ENCODE measurements around the gene CERT1.
"Not testable (repeated sequence)": the region's sequence is repeated elsewhere in the genome, so short reads cannot be mapped to it uniquely, and the experiment has no call there.

The CERT1 gene, protein sequence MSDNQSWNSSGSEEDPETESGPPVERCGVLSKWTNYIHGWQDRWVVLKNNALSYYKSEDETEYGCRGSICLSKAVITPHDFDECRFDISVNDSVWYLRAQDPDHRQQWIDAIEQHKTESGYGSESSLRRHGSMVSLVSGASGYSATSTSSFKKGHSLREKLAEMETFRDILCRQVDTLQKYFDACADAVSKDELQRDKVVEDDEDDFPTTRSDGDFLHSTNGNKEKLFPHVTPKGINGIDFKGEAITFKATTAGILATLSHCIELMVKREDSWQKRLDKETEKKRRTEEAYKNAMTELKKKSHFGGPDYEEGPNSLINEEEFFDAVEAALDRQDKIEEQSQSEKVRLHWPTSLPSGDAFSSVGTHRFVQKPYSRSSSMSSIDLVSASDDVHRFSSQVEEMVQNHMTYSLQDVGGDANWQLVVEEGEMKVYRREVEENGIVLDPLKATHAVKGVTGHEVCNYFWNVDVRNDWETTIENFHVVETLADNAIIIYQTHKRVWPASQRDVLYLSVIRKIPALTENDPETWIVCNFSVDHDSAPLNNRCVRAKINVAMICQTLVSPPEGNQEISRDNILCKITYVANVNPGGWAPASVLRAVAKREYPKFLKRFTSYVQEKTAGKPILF

DNA sequence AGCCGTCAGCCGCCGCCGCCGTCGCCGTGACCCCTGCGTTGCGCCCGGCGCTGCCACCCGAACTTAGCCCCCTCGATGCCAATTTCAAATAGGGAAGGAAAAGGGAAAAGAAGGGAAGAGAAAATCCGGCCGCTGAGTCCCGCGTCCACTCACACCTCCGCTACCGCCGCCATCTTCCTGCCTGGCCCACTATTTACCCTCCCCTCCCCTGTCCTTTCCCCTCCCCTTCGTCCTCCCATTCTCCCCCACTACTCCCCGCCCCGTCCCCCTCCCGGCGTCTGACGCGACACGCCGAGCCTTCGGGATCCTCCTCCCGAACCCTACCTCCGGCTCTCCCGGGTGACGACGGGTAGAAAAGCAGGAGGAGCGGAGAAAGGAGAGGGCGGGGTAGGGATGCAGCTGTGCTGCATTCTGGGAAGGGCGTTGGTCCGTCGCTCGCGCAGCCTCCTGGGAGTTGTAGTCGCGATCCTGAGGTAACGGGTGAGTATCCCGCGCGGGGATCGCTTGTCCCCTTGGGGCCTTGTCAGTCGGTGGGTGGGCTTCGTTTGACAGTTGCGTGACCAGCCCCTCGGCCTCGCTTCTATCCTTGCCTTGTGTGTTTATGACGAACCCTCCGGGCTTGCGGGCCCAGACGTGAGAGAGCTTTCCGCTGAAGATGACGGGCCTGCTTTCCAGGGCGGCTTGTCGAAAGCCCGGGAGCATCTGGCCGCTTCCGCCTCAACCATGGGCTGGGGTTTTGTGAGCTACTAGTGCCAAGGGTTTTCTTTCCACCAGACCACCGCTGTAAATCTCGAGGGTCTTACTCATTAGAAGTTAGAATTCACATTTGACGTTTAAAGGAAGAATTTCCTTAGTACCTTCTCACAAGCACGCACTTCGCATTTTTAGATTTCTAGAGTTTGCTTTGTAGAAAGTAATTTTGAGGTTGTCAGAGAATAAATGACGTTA is at the start of gene CERT1, which contains the start of gene POLK:
CERT1 (minus strand) TSS at position 195 of the 948 bp plus-strand sequence. CDS start 422 bp downstream, outside the sequence.
POLK (plus strand) TSS at position 457 of the 948 bp plus-strand sequence.
- Histone ChIP-seq H3K9ac (ENCODE audit: low read depth, low read length) (peak within 1 kb of the TSS; percentile 67), H3K4me3 (ENCODE audit: low read depth, low read length) (peak within 1 kb of the TSS; percentile 86), H3K4me1 (ENCODE audit: control insufficient read depth, insufficient read depth, low read length) (no peaks in the 10 kb centered on the region), H3K36me3 (ENCODE audit: control insufficient read depth, insufficient read depth, low read length) (no peaks in the 10 kb centered on the region), H3K27me3 (ENCODE audit: control insufficient read depth, insufficient read depth, low read length) (no peaks in the 10 kb centered on the region), H3K9me3 (ENCODE audit: control insufficient read depth, insufficient read depth, low read length) (no peaks in the 10 kb centered on the region)

DNA sequence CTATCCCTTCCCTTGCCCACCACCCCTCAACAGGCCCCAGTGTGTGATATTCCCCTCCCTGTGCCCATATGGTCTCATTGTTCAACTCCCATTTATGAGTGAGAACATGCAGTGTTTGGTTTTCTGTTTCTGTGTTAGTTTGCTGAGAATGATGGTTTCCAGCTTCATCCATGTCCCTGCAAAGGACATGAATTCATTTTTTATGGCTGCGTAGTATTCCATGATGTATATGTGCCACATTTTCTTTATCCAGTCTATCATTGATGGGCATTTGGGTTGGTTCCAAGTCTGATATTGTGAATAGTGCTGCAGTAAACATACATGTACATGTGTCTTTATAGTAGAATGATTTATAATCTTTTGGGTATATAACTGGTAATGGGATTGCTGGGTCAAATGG is 49.2 kb upstream of the CERT1 start:
- H3K4me3 ChIP-seq (ENCODE audit: low read depth, low read length); H3K9ac ChIP-seq (ENCODE audit: low read depth, low read length); H3K9me3 ChIP-seq (ENCODE audit: control insufficient read depth, insufficient read depth, low read length); H3K36me3 ChIP-seq (ENCODE audit: control insufficient read depth, insufficient read depth, low read length); H3K27me3 ChIP-seq (ENCODE audit: control insufficient read depth, insufficient read depth, low read length); H3K4me1 ChIP-seq (ENCODE audit: control insufficient read depth, insufficient read depth, low read length): not testable (repeated sequence)

DNA sequence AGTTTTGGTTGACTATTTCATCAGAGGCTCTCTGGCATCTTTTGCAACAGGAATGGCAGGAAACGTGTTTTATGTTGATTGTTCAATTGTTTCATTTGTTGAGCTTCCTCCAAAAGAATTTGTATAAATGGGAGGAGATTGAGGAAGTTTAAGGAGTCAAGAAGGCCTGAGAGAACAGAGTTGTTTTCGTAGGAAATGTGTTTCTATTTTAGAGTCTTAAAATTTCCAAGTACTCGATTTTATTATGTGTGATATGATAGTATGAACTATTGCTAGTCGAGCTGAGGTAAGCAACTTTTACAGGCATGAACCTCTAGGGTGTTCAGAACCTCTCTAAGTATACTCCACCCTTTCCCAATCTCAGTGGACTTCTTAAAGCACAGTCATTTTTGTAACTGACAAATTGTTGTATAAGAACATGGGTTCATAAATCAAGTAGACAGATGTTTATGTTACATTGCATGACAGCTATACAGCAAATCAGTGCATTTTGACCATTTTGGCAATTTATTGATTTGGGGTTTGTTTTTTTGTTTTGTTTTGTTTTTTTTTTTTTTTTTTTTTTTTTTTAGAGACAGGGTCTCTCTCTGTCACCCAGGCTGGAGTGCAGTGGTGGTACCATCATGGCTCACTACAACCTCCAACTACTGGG is 47.7 kb upstream of the CERT1 start:
- Histone ChIP-seq H3K9ac (ENCODE audit: low read depth, low read length) (no peak overlapping the region), H3K27me3 (ENCODE audit: control insufficient read depth, insufficient read depth, low read length) (no peaks in the 10 kb centered on the region), H3K36me3 (ENCODE audit: control insufficient read depth, insufficient read depth, low read length) (no peaks in the 10 kb centered on the region), H3K4me1 (ENCODE audit: control insufficient read depth, insufficient read depth, low read length) (no peaks in the 10 kb centered on the region), H3K4me3 (ENCODE audit: low read depth, low read length) (no peak overlapping the region), H3K9me3 (ENCODE audit: control insufficient read depth, insufficient read depth, low read length) (no peaks in the 10 kb centered on the region)

DNA sequence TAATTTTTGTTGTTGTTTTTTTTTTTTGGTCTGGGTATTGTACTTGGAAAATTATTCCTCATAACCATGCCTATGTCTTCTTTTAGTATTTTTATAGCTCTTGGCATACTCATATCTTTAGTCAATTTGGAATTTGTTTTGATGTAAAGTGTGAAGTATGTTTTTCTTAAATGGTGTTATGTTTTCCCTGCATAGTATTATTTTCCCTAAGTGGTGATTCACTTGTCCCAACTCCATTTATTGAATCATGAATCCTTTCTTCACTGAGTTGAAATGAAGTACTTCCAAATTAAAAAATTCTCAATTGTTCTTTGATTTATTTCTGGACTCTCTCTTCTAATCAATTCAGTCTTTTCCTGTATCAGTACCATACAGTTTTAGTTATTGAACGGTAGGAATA is 46.8 kb upstream of the CERT1 start:
- no peak overlapping the region for H3K9ac ChIP-seq (ENCODE audit: low read depth, low read length)
- no peaks in the 10 kb centered on the region for H3K9me3 ChIP-seq (ENCODE audit: control insufficient read depth, insufficient read depth, low read length)
- no peaks in the 10 kb centered on the region for H3K36me3 ChIP-seq (ENCODE audit: control insufficient read depth, insufficient read depth, low read length)
- no peak overlapping the region for H3K4me3 ChIP-seq (ENCODE audit: low read depth, low read length)
- H3K27me3 ChIP-seq (ENCODE audit: control insufficient read depth, insufficient read depth, low read length), result no peaks in the 10 kb centered on the region
- no peaks in the 10 kb centered on the region for H3K4me1 ChIP-seq (ENCODE audit: control insufficient read depth, insufficient read depth, low read length)

DNA sequence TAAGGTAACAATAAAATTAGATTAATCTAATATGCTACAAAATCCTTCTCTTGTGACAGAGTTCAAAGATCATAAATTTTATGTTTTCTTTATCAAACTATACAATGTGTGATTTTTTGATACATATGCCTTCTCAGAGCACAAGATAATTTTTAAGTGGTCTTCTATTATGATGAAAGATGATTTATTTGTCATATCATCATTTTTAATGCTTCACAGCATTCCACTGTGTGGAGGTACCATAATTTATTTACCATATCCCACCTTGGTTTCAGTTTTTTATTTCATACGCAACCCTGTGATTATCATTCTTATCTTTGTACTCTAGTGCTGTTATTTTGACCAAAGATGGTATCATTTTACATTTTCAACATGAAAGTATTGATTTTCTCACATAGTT is 41.9 kb upstream of the CERT1 start:
- H3K4me3 ChIP-seq (ENCODE audit: low read depth, low read length), result no peak overlapping the region
- H3K36me3 ChIP-seq (ENCODE audit: control insufficient read depth, insufficient read depth, low read length), result no peaks in the 10 kb centered on the region
- H3K9ac ChIP-seq (ENCODE audit: low read depth, low read length), result no peak overlapping the region

DNA sequence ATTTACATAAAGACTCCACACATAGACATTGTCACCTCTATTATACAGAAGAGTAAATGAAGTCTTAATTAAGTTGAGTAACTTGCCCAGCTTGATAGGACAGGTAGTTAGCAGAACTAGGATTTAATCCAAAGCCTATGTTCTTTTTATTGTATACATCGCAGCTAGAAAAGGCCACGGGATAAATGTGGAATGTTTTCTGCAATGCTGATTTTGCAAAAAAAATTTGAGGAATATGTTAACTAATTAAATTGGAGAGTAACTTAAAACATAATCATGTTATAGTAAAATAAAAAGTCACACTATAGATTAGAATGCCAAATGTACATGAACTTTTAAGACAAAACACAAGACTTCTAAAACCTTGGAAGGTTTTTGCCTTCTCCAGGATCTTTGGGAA is 41.3 kb upstream of the CERT1 start:
- Histone ChIP-seq H3K4me1 (ENCODE audit: control insufficient read depth, insufficient read depth, low read length) (no peaks in the 10 kb centered on the region), H3K9me3 (ENCODE audit: control insufficient read depth, insufficient read depth, low read length) (no peaks in the 10 kb centered on the region), H3K27me3 (ENCODE audit: control insufficient read depth, insufficient read depth, low read length) (no peaks in the 10 kb centered on the region), H3K9ac (ENCODE audit: low read depth, low read length) (no peak overlapping the region), H3K4me3 (ENCODE audit: low read depth, low read length) (no peak overlapping the region), H3K36me3 (ENCODE audit: control insufficient read depth, insufficient read depth, low read length) (no peaks in the 10 kb centered on the region)

More for the DNA sequence above, 41.9 kb upstream of the CERT1 start:
- no peaks in the 10 kb centered on the region for H3K4me1 ChIP-seq (ENCODE audit: control insufficient read depth, insufficient read depth, low read length)
- H3K9me3 ChIP-seq (ENCODE audit: control insufficient read depth, insufficient read depth, low read length), result no peaks in the 10 kb centered on the region
- H3K27me3 ChIP-seq (ENCODE audit: control insufficient read depth, insufficient read depth, low read length), result no peaks in the 10 kb centered on the region

DNA sequence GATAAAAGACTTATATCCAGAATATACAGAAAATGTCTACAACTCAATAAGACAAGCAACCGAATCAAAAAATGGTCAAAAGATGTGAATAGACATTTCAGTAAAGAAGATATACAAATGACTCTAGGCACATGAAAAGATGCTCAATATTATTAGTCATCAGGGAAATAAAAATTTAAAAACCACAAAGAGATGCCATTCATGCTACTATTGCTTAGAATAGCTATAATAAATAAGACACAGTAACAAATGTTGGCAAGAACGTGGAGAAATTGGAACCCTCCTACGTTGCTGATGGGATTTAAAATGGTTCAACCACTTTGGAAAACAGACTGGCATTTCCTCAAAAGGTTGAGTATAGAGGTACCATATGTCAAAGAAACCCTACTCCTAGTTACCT is 40.0 kb upstream of the CERT1 start:
- H3K9me3 ChIP-seq (ENCODE audit: control insufficient read depth, insufficient read depth, low read length), result no peaks in the 10 kb centered on the region
- no peak overlapping the region for H3K9ac ChIP-seq (ENCODE audit: low read depth, low read length)
- no peaks in the 10 kb centered on the region for H3K27me3 ChIP-seq (ENCODE audit: control insufficient read depth, insufficient read depth, low read length)
- no peaks in the 10 kb centered on the region for H3K36me3 ChIP-seq (ENCODE audit: control insufficient read depth, insufficient read depth, low read length)
- no peak overlapping the region for H3K4me3 ChIP-seq (ENCODE audit: low read depth, low read length)
- H3K4me1 ChIP-seq (ENCODE audit: control insufficient read depth, insufficient read depth, low read length), result no peaks in the 10 kb centered on the region

DNA sequence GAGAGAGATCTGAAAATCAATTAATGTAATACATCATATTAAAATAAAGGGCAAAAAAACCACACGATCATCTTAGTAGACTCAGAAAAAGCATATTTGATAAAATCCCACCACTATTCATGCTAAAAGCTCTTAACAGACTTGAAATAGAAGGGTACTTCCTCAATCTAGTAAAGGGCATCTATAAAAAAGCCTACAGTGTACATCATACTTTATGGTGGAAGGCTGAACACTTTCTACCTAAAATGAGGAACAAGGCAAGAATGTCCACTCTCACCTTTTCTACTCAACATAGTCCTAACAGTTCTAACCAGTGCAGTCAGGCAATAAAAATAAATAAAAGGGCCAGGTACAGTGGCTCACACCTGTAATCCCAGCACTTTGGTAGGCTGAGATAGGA is 39.2 kb upstream of the CERT1 start:
- Histone ChIP-seq H3K4me1 (ENCODE audit: control insufficient read depth, insufficient read depth, low read length) (no peaks in the 10 kb centered on the region), H3K36me3 (ENCODE audit: control insufficient read depth, insufficient read depth, low read length) (no peaks in the 10 kb centered on the region), H3K27me3 (ENCODE audit: control insufficient read depth, insufficient read depth, low read length) (no peaks in the 10 kb centered on the region), H3K4me3 (ENCODE audit: low read depth, low read length) (no peak overlapping the region), H3K9me3 (ENCODE audit: control insufficient read depth, insufficient read depth, low read length) (no peaks in the 10 kb centered on the region), H3K9ac (ENCODE audit: low read depth, low read length) (no peak overlapping the region)

DNA sequence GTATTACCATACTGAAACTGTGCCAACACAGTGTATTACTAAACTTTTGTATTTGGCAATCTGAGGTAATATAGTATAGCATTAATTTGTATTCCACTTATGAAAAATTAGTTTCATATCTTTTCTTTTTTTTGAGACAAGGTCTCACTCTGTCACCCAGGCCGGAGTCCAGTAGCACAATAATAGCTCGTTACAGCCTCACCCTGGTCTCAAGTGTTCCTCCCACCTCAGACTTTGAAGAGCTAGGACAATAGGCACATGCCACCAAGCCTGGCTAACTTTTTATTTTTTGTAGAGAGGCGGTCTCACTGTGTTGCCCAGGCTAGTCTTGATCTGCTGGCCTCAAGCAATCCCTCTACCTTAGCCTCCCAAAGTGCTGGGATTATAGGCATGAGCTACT is 36.4 kb upstream of the CERT1 start:
- Histone ChIP-seq H3K9me3 (ENCODE audit: control insufficient read depth, insufficient read depth, low read length) (no peaks in the 10 kb centered on the region), H3K27me3 (ENCODE audit: control insufficient read depth, insufficient read depth, low read length) (no peaks in the 10 kb centered on the region), H3K4me3 (ENCODE audit: low read depth, low read length) (no peak overlapping the region), H3K9ac (ENCODE audit: low read depth, low read length) (no peak overlapping the region), H3K36me3 (ENCODE audit: control insufficient read depth, insufficient read depth, low read length) (no peaks in the 10 kb centered on the region), H3K4me1 (ENCODE audit: control insufficient read depth, insufficient read depth, low read length) (no peaks in the 10 kb centered on the region)

DNA sequence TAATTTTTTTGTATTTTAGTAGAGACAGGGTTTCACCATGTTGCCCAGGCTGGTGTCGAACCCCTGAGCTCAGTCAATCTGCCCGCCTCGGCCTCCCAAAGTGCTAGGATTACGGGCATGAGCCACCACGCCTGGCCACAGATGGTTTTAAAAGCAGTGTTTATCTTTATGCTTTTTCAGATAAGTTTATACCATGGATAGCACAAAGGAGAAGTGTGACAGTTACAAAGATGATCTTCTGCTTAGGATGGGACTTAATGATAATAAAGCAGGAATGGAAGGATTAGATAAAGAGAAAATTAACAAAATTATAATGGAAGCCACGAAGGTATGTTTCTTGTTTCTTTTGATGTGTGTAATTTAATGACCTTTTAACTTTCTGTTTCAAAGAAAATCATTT is 35.4 kb upstream of the CERT1 start:
- Histone ChIP-seq H3K36me3 (ENCODE audit: control insufficient read depth, insufficient read depth, low read length) (no peaks in the 10 kb centered on the region), H3K9ac (ENCODE audit: low read depth, low read length) (no peak overlapping the region), H3K4me3 (ENCODE audit: low read depth, low read length) (no peak overlapping the region), H3K4me1 (ENCODE audit: control insufficient read depth, insufficient read depth, low read length) (no peaks in the 10 kb centered on the region), H3K27me3 (ENCODE audit: control insufficient read depth, insufficient read depth, low read length) (no peaks in the 10 kb centered on the region), H3K9me3 (ENCODE audit: control insufficient read depth, insufficient read depth, low read length) (no peaks in the 10 kb centered on the region)

DNA sequence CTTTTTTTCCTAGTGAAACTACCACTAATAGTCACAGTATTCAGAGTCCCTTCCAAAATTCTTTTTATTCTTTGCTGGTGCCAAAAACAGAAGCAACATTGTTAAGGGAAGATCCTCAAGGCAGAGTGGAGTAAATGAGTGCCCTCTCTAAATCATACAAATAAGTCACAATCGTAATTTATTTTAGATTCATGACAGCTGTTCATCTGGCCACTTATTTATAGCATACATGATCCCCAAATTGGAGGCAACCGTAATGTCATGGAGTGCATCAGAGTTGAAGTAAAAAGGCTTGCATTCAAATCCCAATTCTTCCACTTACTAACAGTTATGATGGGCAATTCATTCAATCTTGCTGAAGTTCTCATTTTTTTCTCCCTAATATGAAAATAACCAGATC is 33.7 kb upstream of the CERT1 start:
- Histone ChIP-seq H3K4me1 (ENCODE audit: control insufficient read depth, insufficient read depth, low read length) (no peaks in the 10 kb centered on the region), H3K9ac (ENCODE audit: low read depth, low read length) (no peak overlapping the region), H3K36me3 (ENCODE audit: control insufficient read depth, insufficient read depth, low read length) (no peaks in the 10 kb centered on the region), H3K27me3 (ENCODE audit: control insufficient read depth, insufficient read depth, low read length) (no peaks in the 10 kb centered on the region), H3K4me3 (ENCODE audit: low read depth, low read length) (no peak overlapping the region), H3K9me3 (ENCODE audit: control insufficient read depth, insufficient read depth, low read length) (no peaks in the 10 kb centered on the region)
